Subcutaneous adipose tissue (tissue), 4 donors: ENCODE data around the gene ANKUB1. TPM values are rescaled to one million over a fixed set of nuclear protein-coding genes. Genes with fewer than 3 reads are reported as not detected.

Source experiments
- CTCF ChIP-seq: fragments of 450-650 bp; IDR thresholded peaks from one replicate; pipeline ENCODE4 v1.5.1; 2016; ENCODE audit warnings: low read depth, mild to moderate bottlenecking, control low read depth, antibody characterized with exemption, moderate library complexity
- total RNA-seq, 4 donors: library from RNA; depleted of rRNA; stranded (reverse); fragments of >200 nt; gene quantifications; one replicate each; pipeline ENCODE4 v1.1.0, GENCODE V29; 2016

Gene ANKUB1
- not detected for total RNA-seq

DNA sequence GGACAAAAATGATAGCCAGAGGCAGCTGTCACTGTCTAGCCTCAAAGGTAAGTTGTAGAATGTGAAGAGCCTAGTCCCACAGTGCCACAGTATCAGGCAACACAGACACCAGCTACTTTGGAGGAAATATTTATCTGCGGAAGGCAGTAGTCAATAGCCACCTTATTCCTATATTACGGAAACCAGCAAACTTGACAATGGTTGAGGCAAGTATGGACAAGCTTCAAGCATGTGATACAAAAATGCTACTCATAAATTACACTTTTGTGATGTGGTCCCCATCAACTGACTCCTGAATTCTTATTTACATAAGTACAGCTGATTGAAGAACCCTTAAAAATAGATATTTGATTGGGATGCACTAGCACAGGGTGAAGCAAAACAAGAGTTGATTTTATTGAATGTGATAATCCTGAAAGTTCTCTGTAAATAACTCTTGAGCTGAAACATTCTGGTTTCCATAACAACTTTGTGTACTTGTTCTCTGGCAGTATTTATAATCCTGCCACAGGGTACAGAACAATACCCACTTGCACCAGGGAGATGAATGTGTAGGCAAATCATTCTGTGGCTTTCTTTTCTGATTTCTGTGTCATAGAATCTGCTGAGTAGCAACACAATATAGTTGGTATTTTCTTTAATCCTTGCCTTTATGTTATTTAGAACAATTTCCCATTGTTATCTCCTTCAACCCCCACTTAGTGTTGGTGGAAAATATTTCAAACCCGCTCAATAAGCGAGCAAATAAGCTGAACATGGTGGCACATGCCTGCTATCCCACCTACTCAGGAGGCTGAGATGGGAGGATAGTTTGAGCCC is at the start of gene ANKUB1:
Gene ANKUB1, minus strand, starts transcription at position 103 of the 819 bp plus-strand sequence. CDS start 188 bp downstream, outside the sequence.
- TF ChIP-seq CTCF, result no peak

- no peak for TF ChIP-seq CTCF
Measured at GRCh38 chr3:149839896-149840295, 47.5 kb upstream of the ANKUB1 start.

GRCh38 chr3:149833241-149833640 is 40.9 kb upstream of the ANKUB1 start:
- no peak for TF ChIP-seq CTCF

GRCh38 chr3:149832086-149832485 is 39.7 kb upstream of the ANKUB1 start:
- TF ChIP-seq CTCF, result no peak

GRCh38 chr3:149831321-149831720 is 39.0 kb upstream of the ANKUB1 start:
- no peak for TF ChIP-seq CTCF

- TF ChIP-seq CTCF, result no peak
Measured at GRCh38 chr3:149830902-149831301, 38.5 kb upstream of the ANKUB1 start.

GRCh38 chr3:149828390-149828789 is 36.0 kb upstream of the ANKUB1 start:
- TF ChIP-seq CTCF, result no peak
